GM19043 (cell line): ENCODE results near the gene CIDEA.
A peak's percentile ranks its signal among the peaks of the same experiment; 100 is the strongest.

Experiments
- ATAC-seq: cut with Tn5 transposase; IDR thresholded peaks from one replicate; pipeline ENCODE4 v1.9.1; 2021; ENCODE audit warnings: low read depth; ENCODE audit not compliant: unreplicated experiment

The CIDEA gene

DNA sequence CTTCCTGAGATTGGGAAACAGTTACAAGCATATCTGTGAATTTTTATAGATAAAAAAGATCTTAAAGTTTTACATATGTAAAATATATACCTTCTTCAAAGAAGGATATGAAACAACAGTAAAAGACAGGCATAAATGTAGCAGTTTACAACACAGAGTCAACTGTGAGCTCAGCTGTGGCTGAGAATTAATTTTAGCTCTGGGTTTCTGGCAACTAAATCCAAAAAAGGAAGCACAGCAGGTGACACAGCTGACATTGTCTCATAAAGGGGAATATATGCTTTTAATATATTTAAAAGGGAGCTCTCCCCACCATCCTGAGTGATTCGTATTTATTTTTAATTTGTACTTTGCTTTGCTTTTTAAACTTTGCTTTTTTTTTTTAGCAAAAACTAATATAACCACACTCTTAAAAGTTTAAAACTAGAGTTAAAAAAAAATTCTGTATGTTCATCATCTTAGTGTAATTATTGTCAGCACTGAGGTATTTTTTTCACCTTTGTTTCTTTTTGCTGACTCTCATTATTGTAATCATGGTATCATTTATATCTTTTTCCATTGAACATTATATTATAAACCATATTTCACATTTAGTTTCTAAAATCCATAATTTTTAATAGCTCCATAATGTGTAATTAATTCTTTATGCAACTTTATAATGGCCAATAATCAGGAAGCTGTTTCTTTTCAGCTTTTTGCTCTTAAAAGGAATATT is 60.6 kb downstream of the CIDEA start:
- ATAC-seq, result no peak

DNA sequence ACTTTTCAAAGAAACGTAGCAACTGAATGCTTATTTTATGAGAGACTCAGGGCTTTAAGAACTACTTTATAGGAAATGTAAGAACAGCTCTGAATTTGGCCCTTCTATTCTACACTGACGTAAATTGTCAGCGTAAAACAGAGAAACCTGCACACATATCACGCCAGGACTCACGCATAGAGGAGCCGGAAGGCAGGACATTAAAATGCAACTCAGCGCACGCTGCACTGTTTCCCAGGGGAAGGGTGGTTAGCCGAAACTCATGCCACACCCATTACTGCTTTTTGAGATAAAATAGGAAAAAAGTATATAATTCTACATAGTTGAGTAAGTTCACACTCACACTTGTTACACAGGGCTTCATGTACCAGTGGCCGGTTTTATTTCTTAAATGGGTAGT is 61.3 kb downstream of the CIDEA start:
- ATAC-seq, result no peak

GRCh38 chr18:12315911-12316310 is 61.8 kb downstream of the CIDEA start:
- ATAC-seq, result no peak

- no peak for ATAC-seq
Measured at GRCh38 chr18:12317664-12318333, 63.6 kb downstream of the CIDEA start.

DNA sequence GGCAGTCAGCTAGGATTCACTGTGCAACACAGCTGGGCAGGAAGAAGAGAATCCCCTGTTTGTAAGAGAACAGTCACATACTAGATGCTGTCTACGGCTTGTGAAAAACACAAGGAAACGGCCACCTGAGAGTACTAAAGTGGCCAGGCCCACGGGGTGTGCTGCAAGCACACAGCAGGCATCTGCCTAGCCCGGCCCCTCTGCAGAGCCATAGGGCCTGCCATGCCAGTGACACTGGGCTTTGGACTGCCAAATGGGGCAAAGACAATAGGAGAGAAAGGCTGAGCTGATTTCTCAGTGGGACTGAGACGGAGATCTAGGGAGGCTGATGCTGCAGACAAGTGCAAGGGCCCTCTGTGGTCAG is 64.2 kb downstream of the CIDEA start:
- no peak for ATAC-seq

DNA sequence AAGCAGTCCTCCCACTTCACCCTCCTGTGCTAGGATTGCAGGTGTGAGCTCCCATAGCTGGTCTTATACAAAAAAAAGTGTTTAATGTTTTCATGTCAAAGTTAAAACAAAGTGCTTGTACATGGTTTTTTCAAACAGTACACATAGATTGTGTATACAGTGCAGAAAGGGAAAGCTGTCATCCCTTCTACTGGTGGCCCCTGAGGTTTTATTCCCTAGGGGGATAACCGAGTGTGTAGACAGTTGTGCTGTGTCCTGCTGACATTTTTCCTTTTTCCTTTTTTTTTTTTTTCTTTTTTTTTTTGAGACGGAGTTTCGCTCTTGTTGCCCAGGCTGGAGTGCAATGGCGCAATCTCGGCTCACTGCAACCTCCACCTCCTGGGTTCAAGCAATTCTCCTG is 64.7 kb downstream of the CIDEA start:
- no peak for ATAC-seq

DNA sequence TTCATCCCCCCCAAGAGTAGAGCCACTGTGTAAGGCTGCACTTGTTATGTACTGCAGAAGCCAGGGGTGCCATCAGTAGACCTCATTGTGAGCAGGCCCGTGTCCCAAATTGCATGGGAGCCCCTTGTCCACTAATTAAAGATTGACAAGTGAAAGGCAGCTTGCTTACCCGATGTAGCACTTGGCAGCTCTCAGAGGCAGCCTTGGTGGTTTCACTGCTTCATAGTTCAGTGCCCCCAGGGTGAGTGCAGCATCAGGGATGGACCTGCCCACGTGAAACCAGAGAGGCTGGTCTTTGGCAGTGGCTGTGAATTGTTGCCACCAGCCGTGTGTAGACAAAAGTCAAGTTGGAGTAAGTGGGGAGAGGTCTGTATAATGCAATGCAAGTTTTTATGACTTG is 67.2 kb downstream of the CIDEA start:
- peak; percentile 70 for ATAC-seq

DNA sequence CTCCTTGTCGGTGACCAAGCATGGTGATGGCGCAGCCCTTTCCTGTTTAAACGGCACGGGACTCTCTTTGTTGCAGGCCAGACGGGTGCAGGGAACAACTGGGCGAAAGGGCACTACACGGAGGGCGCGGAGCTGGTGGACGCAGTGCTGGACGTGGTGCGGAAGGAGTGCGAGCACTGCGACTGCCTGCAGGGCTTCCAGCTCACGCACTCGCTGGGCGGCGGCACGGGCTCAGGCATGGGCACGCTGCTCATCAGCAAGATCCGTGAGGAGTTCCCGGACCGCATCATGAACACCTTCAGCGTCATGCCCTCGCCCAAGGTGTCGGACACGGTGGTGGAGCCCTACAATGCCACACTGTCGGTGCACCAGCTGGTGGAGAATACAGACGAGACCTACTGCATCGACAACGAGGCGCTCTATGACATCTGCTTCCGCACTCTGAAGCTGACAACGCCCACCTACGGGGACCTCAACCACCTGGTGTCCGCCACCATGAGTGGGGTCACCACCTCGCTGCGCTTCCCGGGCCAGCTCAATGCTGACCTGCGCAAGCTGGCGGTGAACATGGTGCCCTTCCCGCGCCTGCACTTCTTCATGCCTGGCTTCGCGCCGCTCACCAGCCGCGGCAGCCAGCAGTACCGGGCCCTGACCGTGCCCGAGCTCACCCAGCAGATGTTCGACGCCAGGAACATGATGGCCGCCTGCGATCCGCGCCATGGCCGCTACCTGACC is 71.0 kb downstream of the CIDEA start:
- ATAC-seq, result no peak

DNA sequence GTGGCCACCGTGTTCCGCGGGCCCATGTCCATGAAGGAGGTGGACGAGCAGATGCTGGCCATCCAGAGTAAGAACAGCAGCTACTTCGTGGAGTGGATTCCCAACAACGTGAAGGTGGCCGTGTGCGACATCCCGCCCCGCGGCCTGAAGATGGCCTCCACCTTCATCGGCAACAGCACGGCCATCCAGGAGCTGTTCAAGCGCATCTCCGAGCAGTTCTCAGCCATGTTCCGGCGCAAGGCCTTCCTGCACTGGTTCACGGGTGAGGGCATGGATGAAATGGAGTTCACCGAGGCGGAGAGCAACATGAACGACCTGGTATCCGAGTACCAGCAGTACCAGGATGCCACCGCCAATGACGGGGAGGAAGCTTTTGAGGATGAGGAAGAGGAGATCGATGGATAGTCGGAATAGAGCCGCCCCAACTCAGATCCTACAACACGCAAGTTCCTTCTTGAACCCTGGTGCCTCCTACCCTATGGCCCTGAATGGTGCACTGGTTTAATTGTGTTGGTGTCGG is 71.6 kb downstream of the CIDEA start:
- no peak for ATAC-seq

DNA sequence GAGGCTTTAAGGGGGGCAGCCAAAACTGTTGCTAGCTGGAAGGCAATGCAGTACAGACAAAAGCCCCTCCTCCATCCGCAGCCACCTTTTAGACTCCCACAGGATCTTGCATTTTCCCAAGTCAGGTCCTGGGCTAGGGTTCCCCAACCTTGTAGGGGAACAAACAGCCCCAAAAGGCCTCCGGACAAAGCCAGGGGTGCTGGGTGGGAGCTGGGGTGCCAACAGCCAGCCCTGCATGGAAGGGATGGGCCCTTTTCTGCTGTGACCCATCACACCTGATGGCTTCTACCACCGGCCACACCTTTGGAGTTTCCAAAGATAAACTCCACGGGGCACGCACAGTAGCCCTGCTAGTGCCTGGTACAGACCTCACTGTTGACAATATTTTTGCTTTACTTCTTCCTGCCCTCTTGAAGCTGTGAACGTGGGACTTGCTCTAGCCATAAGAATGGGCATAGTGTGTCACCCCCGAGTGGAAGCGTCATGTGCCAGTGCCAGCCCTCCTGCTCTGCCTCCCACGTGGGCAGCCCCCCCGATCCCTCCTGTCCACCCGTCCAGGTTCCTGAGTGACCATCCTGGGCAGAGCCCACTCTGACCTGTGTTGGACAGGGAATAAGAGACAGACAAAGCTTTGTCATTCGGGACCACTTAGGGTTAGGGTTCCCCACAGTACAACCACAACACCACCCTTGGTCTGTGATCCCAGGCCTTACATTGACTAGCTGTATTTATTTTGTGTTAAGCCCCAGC is 72.7 kb downstream of the CIDEA start:
- ATAC-seq, result no peak
